Stimulated activated CD4-positive, alpha-beta T cell treated with anti-CD3 and anti-CD28 coated beads, Interleukin-12 subunit alpha, Interleukin-12 subunit beta, amount 100 ng/mL, for 48 hours (primary cell): ENCODE results near the gene CD44.

ENCODE experiments used
- DNase-seq, 3 donors: peaks; one replicate each; pipeline ENCODE4 v3.0.0-alpha.2; 2020; ENCODE audit warnings: low read depth in 2 of 3, low spot score in 1 of 3

Gene CD44

DNA sequence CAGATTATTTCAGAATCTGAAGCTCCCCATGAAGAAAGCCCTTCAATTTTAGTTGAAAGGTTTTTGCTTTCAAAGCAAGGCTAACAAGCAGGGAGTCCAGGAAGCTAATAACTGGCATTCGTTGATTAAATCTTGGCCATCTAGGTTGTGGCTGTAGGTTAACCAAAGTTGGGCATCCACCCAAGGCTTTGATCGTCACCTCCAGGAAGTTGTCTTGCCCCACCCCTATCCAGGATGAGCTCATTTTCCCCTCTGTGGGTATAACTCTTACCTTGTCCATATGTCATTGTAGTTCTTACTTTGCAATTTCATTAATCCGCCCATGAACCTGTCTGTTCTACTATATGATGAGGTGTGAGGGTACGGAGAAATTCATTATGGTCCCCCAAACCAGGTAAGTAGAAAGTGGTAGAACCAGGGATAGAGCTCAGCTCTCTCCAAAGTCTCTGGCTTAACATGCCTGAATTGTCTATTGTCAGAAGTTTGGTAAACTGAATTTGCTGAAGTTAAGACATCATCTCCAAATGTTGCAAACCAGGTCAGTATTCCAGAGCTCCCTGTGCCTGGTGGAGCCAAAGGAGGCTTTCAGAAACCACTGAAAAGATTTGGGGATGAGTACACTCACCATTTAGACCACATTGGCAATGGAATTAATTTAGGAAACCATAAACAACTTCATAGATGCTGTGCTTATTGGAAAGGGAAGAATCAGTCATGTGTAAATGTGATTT lies 97.1 kb downstream of the CD44 start:
- peak; percentile 28 to 47 (median 33) for DNase-seq

DNA sequence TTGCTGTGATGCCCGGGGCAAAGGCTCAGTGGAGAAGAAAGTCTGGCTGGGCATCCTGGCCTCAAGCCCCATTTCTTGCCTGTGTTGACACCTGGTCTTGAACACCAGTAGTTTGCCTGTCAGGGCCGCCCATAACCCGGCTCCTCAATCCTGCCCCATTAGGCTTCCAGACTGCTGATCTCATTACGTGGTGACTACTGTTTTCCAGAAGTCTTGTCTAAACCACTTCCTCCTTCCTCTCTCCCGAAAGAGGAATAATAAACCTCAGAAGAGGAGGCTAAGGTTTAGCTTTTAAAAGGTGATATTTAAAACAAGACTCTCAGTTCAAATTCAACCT lies 97.7 kb downstream of the CD44 start:
- DNase-seq: no peak

DNA sequence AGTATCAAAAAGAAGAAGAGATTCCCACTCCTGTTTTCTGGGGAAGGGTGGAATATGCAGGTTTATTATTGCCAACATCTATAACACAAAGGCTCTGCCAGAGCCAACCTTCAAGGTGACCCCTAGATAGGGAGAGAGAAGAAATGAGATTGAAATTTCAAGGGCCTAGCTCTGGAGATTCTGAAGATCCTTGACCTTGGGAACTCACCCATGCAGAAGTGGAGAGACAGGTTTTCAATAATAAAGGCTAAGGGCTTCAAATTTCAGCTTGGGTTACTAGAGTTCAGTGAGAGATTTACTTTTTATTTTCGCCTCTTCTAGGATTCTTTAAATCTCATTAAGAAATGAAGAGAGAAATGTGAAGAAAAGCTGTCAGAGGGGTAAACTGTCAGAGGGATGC lies 98.4 kb downstream of the CD44 start:
- no peak for DNase-seq

DNA sequence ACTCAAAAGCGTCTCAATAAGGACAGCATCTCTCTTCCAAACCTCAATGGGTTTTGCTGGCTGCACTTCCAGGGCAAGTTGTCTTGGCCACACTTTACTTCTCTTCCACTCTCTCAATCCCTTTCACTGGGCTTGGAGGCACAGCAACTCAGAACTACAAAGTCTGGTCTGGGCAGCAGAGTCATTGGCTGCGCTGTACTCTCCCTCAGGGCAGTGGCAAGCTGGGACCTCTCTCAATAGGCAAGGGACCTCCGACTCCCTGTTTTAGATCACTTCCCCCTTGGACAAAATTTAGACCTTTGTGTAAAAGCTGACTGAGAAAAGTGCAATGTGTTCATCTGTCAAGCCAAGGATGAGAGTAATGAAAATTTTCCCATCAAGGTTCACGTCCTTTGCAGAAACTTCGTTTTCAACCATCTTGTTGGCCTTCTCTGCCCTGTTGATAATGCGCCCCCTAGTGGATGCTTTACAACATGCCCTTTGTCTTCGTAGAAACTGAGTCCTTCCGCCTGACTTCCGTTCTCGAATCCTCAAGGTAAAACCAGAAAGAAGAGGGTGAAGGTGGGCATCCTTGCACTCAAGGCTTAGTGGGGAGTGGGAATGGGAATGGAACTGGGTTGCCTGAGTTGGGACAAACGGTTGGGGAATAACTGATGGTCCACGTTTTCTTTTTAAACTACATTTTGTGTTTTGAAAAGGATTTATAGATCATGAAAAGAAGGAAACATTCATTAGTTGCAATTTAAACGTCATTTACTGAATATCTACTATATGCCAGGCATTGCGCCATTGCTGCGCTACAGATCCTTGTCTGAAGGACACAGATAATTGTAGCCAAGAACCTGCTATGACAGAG lies 99.1 kb downstream of the CD44 start:
- DNase-seq: peak; percentile 41 to 82 (median 42)

DNA sequence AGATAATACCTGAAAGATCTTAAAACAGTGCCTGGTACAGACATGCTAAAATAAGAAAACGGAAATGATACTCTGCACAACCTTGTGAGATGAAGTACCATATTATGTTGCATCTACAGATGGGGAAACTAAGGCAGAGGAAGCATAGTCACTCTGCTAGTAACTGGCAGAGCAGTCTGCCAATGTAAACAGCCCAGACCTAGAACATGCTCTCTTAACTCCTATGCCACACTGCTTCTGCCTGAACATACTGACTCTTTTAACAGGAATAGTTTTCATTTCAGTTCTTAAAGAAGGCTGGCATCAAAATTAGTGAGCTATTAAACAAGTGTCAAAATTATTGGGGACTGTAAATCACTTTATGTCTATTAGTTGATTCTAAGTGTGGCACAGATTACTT lies 99.9 kb downstream of the CD44 start:
- no peak for DNase-seq

DNA sequence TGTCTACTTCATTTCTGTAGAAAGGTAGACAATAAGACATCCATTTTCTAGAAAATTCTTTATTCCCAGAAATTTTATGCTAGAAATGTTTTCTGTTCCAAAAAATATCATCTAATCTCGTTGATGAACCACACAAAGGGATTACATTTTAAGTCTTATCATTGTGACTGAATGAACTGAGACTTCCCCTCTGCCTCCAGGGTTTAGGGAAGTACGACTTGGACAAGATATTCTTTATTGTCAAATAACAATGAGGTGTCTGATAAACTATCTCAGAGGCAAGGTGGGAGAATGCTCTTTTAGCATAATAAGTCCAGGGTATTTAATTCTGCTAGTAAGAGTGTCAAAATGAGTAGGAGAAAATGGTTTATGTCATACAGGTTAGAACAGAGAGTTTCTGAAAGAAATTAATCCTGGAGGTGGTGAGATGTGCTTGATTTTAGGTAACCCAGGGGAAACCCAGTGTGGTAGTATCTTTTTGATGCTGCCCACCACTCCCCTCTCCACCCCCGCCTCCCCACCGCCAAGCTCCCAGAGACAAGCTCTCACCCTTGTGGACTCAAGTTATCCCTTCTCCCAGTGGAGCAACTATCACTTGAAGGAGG lies 100.6 kb downstream of the CD44 start:
- no peak for DNase-seq

GRCh38 chr11:35241083-35241482 lies 102.1 kb downstream of the CD44 start:
- DNase-seq: no peak

GRCh38 chr11:35241531-35241930 lies 102.6 kb downstream of the CD44 start:
- DNase-seq: no peak

DNA sequence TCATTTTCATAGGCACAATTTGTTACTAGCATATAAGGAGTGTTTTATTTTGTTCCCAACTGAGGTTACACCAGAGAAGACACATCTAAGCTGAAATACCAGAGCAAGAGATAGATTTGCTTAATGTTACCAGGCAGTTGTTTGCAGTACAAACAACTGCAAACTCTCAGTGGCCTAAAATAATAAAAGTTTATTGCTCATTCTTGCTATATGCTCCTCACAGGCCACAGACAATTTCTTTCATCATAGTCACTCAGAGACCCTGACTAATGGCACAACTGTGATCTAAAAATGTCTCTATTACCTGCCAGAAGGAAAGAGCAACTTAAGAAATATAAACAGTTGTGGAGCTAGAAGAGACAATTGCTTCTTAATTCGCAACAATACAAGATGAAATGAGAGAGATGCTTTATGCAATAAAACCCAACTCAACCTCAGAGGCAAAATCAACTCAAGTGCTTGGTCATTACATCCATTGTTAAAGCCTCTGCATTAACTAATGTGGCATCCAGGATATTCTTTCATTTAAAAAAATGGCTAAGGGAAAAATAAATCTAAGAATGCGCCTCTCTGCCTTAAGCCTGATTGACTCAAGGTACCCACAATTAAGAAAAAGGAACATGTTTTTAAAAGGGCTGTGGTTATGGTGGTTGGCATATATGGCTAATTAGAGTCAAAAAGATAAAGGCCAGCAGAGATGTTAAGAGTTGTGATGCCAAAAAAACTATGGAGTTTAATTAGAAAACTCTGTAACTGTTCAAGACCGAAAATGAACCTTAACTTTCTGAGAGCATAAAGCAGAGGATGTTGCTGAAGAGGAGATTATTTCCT lies 103.7 kb downstream of the CD44 start:
- DNase-seq: no peak

DNA sequence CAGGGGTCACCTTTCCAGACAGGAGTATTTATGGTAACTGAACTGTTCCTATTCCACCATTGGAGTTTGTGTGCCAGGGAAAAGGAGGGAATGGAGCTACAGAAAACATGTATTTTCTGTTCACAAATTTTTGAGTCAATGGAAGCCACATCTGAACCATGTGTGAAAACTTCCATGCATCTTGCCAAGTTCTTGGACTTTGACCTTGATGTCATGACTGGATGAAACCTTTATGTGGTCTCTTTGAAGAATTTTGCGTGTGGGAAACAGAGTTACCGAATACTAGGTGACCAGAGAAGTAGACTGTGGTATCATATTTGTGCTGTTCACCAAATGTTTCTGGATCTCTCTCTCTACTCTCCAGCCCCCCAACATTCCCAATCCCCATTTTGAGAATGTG lies 104.8 kb downstream of the CD44 start:
- DNase-seq: no peak

GRCh38 chr11:35245056-35245455 lies 106.1 kb downstream of the CD44 start:
- no peak for DNase-seq

DNA sequence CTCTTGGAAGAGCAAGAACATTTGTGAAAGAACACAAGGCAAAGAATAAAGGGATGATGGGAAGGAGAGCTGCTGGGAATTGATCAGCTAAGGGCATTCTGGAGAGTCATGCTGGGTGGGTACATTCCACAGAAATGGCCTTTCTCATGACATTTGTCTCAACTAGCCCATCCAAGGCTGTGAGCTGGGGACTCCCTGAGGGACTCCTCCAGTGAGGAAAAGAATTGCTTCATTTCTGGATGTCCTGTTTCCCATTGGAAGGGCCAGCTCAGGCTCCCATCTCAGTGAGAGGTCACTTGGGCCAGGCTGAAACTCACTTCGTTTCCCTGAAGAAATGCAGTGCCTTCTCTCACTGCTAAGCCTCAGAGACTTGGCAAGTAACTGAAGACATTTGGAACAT lies 106.8 kb downstream of the CD44 start:
- no peak for DNase-seq

GRCh38 chr11:35246745-35247144 lies 107.8 kb downstream of the CD44 start:
- no peak for DNase-seq

GRCh38 chr11:35247428-35247827 lies 108.5 kb downstream of the CD44 start:
- no peak for DNase-seq

GRCh38 chr11:35247863-35248262 lies 108.9 kb downstream of the CD44 start:
- no peak for DNase-seq

GRCh38 chr11:35248558-35249323 lies 109.8 kb downstream of the CD44 start:
- DNase-seq: no peak

GRCh38 chr11:35250192-35250591 lies 111.2 kb downstream of the CD44 start:
- DNase-seq: no peak

- DNase-seq: no peak
Measured at GRCh38 chr11:35250621-35251020, 111.7 kb downstream of the CD44 start.

- no peak for DNase-seq
Measured at GRCh38 chr11:35253237-35253636, 114.3 kb downstream of the CD44 start.

GRCh38 chr11:35255514-35255913 lies 116.5 kb downstream of the CD44 start:
- no peak for DNase-seq

DNA sequence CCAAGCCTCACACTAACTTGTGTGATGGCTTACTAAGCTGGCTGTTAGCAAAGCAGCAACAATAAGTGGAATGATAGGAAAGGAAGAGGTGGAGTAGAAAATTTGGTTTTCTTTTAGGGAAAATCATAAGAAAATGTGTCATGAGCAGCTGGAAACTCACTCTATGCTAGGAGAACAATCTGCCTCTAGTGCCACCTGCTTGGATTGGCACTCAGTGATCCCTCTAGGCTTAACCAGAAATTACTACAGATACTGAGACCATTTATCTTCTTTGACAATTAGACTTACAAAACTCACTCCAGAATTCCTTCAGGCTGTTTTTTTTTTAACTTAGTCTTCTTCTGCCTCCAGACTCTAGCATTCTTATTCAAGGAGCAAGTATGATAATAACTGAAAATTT lies 117.3 kb downstream of the CD44 start:
- DNase-seq: no peak
